NCI-H1105 (cell line): ENCODE data around the gene SUSD5.
"Not testable (repeated sequence)": the region's sequence is repeated elsewhere in the genome, so short reads cannot be mapped to it uniquely, and the experiment has no call there.

ENCODE experiments used
- DNase-seq: peaks from one replicate; lab custom pipeline; 2025; lab: John Stamatoyannopoulos, UW

The SUSD5 gene

GRCh38 chr3:33152363-33153360 lies 65.9 kb downstream of the SUSD5 start:
- DNase-seq = no peak

GRCh38 chr3:33149342-33149741 lies 69.3 kb downstream of the SUSD5 start:
- no peak for DNase-seq

DNA sequence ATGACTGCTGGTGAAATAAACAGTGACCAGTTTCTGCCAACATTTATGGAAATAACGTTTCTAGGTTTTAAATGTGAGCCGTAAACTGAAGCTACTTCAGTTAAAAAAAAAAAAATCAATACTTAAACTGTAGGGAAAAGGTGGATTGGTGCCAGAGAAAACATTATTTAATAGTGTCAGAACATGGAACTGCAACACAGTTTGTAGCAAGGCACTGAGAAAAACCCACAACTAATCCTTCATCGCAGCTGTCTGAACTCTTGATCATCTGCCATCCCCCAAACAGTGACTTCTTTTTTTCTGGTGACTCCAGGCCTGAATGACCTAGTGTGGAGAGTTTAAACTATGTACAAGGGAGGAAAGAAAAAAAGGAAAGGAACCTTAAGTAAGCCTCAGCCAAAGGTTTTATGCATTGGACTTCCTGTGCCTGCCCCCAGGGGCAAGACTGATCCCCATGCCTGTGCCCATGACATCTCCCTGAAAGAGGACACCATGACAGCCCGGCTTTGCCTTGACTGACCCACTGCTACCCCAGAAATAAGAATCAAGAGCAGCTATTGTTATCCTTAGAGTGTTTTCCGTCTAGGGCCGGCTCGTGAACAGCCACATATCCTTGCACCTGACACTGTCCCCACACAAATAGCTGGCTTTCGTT lies 71.7 kb downstream of the SUSD5 start:
- no peak for DNase-seq

DNA sequence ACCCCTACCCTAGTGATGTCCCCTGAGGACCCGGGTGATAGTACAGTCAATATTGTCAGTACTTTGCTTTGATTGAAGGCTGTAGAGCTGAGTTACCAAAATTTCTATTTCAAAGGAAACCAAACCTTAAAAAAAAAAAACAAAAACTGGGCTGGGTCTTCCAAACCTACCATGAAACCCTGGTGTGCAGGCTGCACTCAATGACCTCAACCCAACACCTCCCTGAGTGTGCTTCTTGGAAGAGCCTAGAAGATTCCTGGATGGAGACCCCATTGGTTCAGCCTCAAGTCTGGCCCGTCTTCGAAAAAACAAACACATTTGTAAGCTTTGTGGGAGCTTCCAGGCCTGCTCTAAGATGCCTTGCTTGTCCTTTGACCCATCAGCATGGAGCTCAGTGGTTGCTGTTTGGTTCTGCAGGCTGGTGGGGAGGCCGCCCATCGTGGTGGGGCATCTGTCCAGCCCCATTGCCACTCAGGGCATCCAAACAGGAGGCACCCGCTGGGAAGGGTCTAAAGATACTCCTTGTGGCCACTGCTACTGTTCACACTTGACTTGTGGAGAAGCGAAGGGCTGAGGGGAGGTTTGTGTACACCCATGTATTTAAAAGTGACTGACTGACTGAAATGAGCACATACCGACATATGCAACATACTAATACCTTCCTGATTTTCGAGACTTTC lies 72.6 kb downstream of the SUSD5 start:
- DNase-seq = no peak

- no peak for DNase-seq
These were observed 73.2 kb downstream of the SUSD5 start for GRCh38 chr3:33145221-33145900.

- no peak for DNase-seq
These were observed 74.2 kb downstream of the SUSD5 start for GRCh38 chr3:33144433-33144832.

DNA sequence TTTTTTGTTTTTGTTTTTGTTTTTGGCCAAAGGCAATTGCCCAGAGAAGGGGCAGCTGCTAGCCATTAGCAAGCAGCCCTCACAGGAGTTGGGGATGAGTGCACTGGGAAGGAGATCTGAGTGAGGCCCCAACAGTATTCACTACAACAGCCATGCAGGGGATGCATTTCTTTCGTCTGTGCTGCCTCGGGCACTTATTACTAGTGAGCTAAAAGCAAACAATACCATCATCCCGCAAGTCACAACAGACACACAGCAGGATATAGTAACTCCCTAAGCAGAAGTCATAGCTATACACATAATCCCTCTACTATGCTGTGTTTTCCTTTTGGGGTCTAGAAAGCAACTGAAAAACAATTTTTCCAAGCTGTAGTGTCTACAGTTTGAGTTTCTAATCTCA lies 77.6 kb downstream of the SUSD5 start:
- no peak for DNase-seq

- no peak for DNase-seq
These were observed 78.6 kb downstream of the SUSD5 start for GRCh38 chr3:33139996-33140395.

GRCh38 chr3:33139006-33139623 lies 79.5 kb downstream of the SUSD5 start:
- DNase-seq = not testable (repeated sequence)

DNA sequence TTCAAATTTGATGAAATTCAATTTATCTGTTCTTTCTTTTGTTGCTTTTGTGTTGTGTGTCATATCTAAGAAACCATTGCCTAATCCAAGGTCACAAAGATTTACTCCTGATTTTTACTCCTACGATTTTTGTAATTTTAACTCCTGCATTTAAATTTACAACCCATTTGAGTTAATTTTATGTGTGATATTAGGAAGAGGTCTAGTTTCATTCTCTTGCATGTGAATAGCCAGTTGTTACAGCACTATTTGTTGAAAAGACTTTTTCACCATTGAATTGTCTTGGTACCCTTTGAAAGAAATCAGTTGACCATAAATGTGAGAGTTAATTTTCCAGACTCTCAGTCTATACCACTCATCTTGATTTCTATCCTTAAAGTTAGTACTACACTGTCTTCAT lies 80.9 kb downstream of the SUSD5 start:
- no peak for DNase-seq

GRCh38 chr3:33134026-33134625 lies 84.5 kb downstream of the SUSD5 start:
- no peak for DNase-seq

GRCh38 chr3:33132019-33132360 lies 86.6 kb downstream of the SUSD5 start:
- DNase-seq = no peak

GRCh38 chr3:33131331-33132018 lies 87.1 kb downstream of the SUSD5 start:
- DNase-seq = peak; percentile 5

DNA sequence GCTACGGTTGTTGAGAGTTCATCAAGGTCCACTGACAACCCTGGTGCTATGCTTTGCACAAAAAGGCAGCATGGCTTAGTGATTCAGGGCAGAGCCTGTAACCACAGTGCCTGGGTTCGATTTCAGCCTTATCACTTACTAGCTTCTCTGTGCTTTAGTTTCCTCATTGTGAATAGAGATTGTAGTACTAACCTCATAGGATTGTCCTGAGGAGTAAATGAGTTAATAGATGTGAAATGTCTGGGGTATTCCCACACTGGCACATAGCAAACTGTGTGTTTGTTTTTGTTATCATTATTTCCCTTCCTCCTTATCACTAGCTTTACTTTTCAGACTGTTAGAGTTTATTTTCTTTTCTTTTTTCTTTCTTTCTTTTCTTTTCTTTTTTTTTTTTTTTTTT lies 88.5 kb downstream of the SUSD5 start:
- no peak for DNase-seq

GRCh38 chr3:33128706-33129105 lies 89.9 kb downstream of the SUSD5 start:
- DNase-seq = no peak

- no peak for DNase-seq
These were observed 92.8 kb downstream of the SUSD5 start for GRCh38 chr3:33125840-33126239.

DNA sequence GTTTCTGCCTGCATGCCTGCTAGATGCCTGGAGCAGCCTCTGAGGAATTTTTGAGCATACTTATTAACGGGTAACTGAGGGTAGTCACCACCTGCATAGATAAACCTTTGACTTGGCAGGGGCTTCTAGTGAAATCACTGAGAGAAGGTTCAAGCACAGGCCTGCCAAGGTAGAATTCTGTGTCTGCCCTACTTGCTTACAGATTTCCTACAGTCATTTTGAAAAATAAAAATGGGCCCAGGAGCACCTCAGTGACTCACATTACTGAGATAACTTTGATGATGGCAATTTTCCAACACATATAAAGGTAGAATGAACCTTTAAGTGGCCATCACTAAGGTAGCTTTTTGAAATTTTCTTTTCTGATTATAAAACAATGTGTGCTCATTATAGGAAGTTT lies 94.0 kb downstream of the SUSD5 start:
- no peak for DNase-seq

GRCh38 chr3:33122991-33123390 lies 95.6 kb downstream of the SUSD5 start:
- DNase-seq = no peak

GRCh38 chr3:33119891-33120290 lies 98.7 kb downstream of the SUSD5 start:
- DNase-seq = no peak

- DNase-seq = no peak
These were observed 101.1 kb downstream of the SUSD5 start for GRCh38 chr3:33117461-33117860.
